KOPT-K1 (cell line): ENCODE results near the gene KCNN3.

Experiments used
- H3K27ac ChIP-seq: fragments of 200-600 bp; sonication (generic); 2 replicates; pipeline ENCODE4 v1.5.1; 2016; ENCODE audit warnings: antibody characterized with exemption, mild to moderate bottlenecking, low read depth, low read length; ENCODE audit not compliant: poor library complexity, severe bottlenecking
- H3K36me3 ChIP-seq: fragments of 200-600 bp; sonication (generic); 2 replicates; pipeline ENCODE4 v1.5.1; 2017; ENCODE audit warnings: antibody characterized with exemption, mild to moderate bottlenecking, low read length, moderate library complexity; ENCODE audit not compliant: insufficient read depth
- H3K9me3 ChIP-seq: fragments of 200-600 bp; sonication (generic); 2 replicates; pipeline ENCODE4 v1.5.1; 2017; ENCODE audit warnings: antibody characterized with exemption, low read length, mild to moderate bottlenecking; ENCODE audit not compliant: insufficient read depth, poor library complexity, severe bottlenecking

The KCNN3 gene

GRCh38 chr1:154808909-154809262 lies 61.2 kb downstream of the KCNN3 start:
- no peaks in the 10 kb centered on the region for H3K36me3 ChIP-seq
- H3K27ac ChIP-seq = peak overlapping the region; percentile 24
- no peaks in the 10 kb centered on the region for H3K9me3 ChIP-seq

- Histone ChIP-seq H3K9me3 (no peaks in the 10 kb centered on the region), H3K27ac (no peak overlapping the region), H3K36me3 (no peaks in the 10 kb centered on the region)
Measured at GRCh38 chr1:154808261-154808908, 61.7 kb downstream of the KCNN3 start.

GRCh38 chr1:154807048-154807591 lies 63.0 kb downstream of the KCNN3 start:
- Histone ChIP-seq H3K9me3 (no peaks in the 10 kb centered on the region), H3K27ac (no peak overlapping the region), H3K36me3 (no peaks in the 10 kb centered on the region)

- H3K9me3 ChIP-seq = no peaks in the 10 kb centered on the region
- H3K36me3 ChIP-seq = no peaks in the 10 kb centered on the region
- no peak overlapping the region for H3K27ac ChIP-seq
Measured at GRCh38 chr1:154806333-154806732, 63.7 kb downstream of the KCNN3 start.

GRCh38 chr1:154802982-154803920 lies 66.8 kb downstream of the KCNN3 start:
- H3K36me3 ChIP-seq = no peaks in the 10 kb centered on the region
- H3K9me3 ChIP-seq = no peaks in the 10 kb centered on the region
- H3K27ac ChIP-seq = no peak overlapping the region

- Histone ChIP-seq H3K9me3 (no peaks in the 10 kb centered on the region), H3K27ac (no peak overlapping the region), H3K36me3 (no peaks in the 10 kb centered on the region)
Measured at GRCh38 chr1:154802336-154802969, 67.6 kb downstream of the KCNN3 start.

GRCh38 chr1:154801234-154802011 lies 68.7 kb downstream of the KCNN3 start:
- H3K36me3 ChIP-seq = no peaks in the 10 kb centered on the region
- no peaks in the 10 kb centered on the region for H3K9me3 ChIP-seq
- no peak overlapping the region for H3K27ac ChIP-seq

- Histone ChIP-seq H3K36me3 (no peaks in the 10 kb centered on the region), H3K27ac (no peak overlapping the region), H3K9me3 (no peaks in the 10 kb centered on the region)
Measured at GRCh38 chr1:154799188-154799587, 70.9 kb downstream of the KCNN3 start.

GRCh38 chr1:154798645-154799044 lies 71.4 kb downstream of the KCNN3 start:
- Histone ChIP-seq H3K36me3 (no peaks in the 10 kb centered on the region), H3K27ac (no peak overlapping the region), H3K9me3 (no peaks in the 10 kb centered on the region)

GRCh38 chr1:154797175-154797574 lies 72.9 kb downstream of the KCNN3 start:
- Histone ChIP-seq H3K9me3 (no peaks in the 10 kb centered on the region), H3K27ac (no peak overlapping the region), H3K36me3 (no peaks in the 10 kb centered on the region)

- Histone ChIP-seq H3K27ac (no peak overlapping the region), H3K9me3 (no peaks in the 10 kb centered on the region), H3K36me3 (no peaks in the 10 kb centered on the region)
Measured at GRCh38 chr1:154796303-154796892, 73.7 kb downstream of the KCNN3 start.

GRCh38 chr1:154794608-154795007 lies 75.5 kb downstream of the KCNN3 start:
- H3K9me3 ChIP-seq = no peaks in the 10 kb centered on the region
- H3K27ac ChIP-seq = no peak overlapping the region
- no peaks in the 10 kb centered on the region for H3K36me3 ChIP-seq

- H3K27ac ChIP-seq = no peak overlapping the region
- no peaks in the 10 kb centered on the region for H3K9me3 ChIP-seq
- H3K36me3 ChIP-seq = no peaks in the 10 kb centered on the region
Measured at GRCh38 chr1:154793685-154794084, 76.4 kb downstream of the KCNN3 start.

GRCh38 chr1:154792899-154793298 lies 77.2 kb downstream of the KCNN3 start:
- H3K36me3 ChIP-seq = no peaks in the 10 kb centered on the region
- H3K27ac ChIP-seq = no peak overlapping the region
- no peaks in the 10 kb centered on the region for H3K9me3 ChIP-seq
